Calu3 (cell line): Measurements from ENCODE around the gene CLN5. TPM values are rescaled to one million over a fixed set of nuclear protein-coding genes. Genes with fewer than 3 reads are reported as not detected.

Source experiments
- BruUV-seq: library from RNA; stranded (reverse); fragments of 400-500 nt; replicated peaks from 2 replicates; lab custom pipeline; 2021; lab: Mats Ljungman, UMichigan
- CTCF ChIA-PET: fragments of 300-600 bp; sonication (Branson Sonifier 250); formaldehyde crosslinking; loops from one replicate; lab custom pipeline; 2022; ENCODE audit warnings: antibody characterized with exemption; lab: Charles Lee
- DNase-seq: peaks from one replicate; pipeline ENCODE4 v3.0.0; 2022
- H3K27ac Mint-ChIP-seq: one replicate; pipeline ENCODE4 v1.8.0; 2022; ENCODE audit warnings: mixed read lengths; ENCODE audit not compliant: unreplicated experiment
- H3K27me3 Mint-ChIP-seq: one replicate; pipeline ENCODE4 v1.8.0; 2022; ENCODE audit warnings: mixed read lengths; ENCODE audit not compliant: unreplicated experiment
- H3K36me3 Mint-ChIP-seq: one replicate; pipeline ENCODE4 v1.8.0; 2022; ENCODE audit warnings: mild to moderate bottlenecking, moderate library complexity, mixed read lengths; ENCODE audit not compliant: insufficient read depth, unreplicated experiment
- H3K4me1 Mint-ChIP-seq: one replicate; pipeline ENCODE4 v1.8.0; 2022; ENCODE audit warnings: mild to moderate bottlenecking, low read depth, mixed read lengths; ENCODE audit not compliant: unreplicated experiment
- H3K4me3 Mint-ChIP-seq: one replicate; pipeline ENCODE4 v1.8.0; 2022; ENCODE audit warnings: mild to moderate bottlenecking, low read depth, moderate library complexity, mixed read lengths; ENCODE audit not compliant: unreplicated experiment
- H3K9me3 Mint-ChIP-seq: one replicate; pipeline ENCODE4 v1.8.0; 2022; ENCODE audit warnings: low read depth, mixed read lengths; ENCODE audit not compliant: unreplicated experiment
- CTCF ChIP-seq: fragments of 200-600 bp; IDR thresholded peaks from one replicate; pipeline ENCODE4 v1.8.0; 2022; ENCODE audit warnings: antibody characterized with exemption; ENCODE audit not compliant: unreplicated experiment
- intact Hi-C: fragments of 100-400 bp; cut with micrococcal nuclease; formaldehyde crosslinking; loops from one replicate; pipeline ENCODE4 v1.10.0; 2022; ENCODE audit not compliant: unreplicated experiment
- total RNA-seq: library from RNA; stranded (reverse); gene quantifications from 2 replicates; pipeline ENCODE4 v1.2.3, GENCODE V29; 2022

CLN5 gene
- total RNA-seq, 1 experiment from 2014 or later = 7.3 TPM

GRCh38 chr13:77028202-77028601, 36.3 kb downstream of the CLN5 start:
- no peaks in the 10 kb centered on the region for H3K27me3 Mint-ChIP-seq
- intact Hi-C loops = no loop called here
- H3K9me3 Mint-ChIP-seq = no peaks in the 10 kb centered on the region
- H3K4me3 Mint-ChIP-seq = no peak overlapping the region
- no peak for DNase-seq
- no peak for TF ChIP-seq CTCF
- no TSS peak for BruUV-seq
- H3K36me3 Mint-ChIP-seq = peaks cover 15% of the 10 kb centered on the region
- H3K4me1 Mint-ChIP-seq = peaks cover 8% of the 10 kb centered on the region
- no peak overlapping the region for H3K27ac Mint-ChIP-seq
- CTCF ChIA-PET = no interaction called here

- H3K27ac Mint-ChIP-seq = no peak overlapping the region
- no peak for TF ChIP-seq CTCF
- no peaks in the 10 kb centered on the region for H3K9me3 Mint-ChIP-seq
- H3K4me3 Mint-ChIP-seq = no peak overlapping the region
- CTCF ChIA-PET = no interaction called here
- no TSS peak for BruUV-seq
- peaks cover 15% of the 10 kb centered on the region for H3K36me3 Mint-ChIP-seq
- intact Hi-C loops = no loop called here
- no peak for DNase-seq
- H3K27me3 Mint-ChIP-seq = no peaks in the 10 kb centered on the region
- H3K4me1 Mint-ChIP-seq = peaks cover 8% of the 10 kb centered on the region
Observed at GRCh38 chr13:77029436-77029835, 37.6 kb downstream of the CLN5 start.

- DNase-seq = no peak
- intact Hi-C loops = no loop called here
- Mint-ChIP-seq H3K27ac (no peak overlapping the region), H3K36me3 (peaks cover 7% of the 10 kb centered on the region), H3K4me1 (peaks cover 8% of the 10 kb centered on the region), H3K27me3 (no peaks in the 10 kb centered on the region), H3K4me3 (no peak overlapping the region), H3K9me3 (no peaks in the 10 kb centered on the region)
- no peak for TF ChIP-seq CTCF
- BruUV-seq = no TSS peak
- CTCF ChIA-PET = no interaction called here
Observed at GRCh38 chr13:77031656-77032243, 39.9 kb downstream of the CLN5 start.

- DNase-seq = no peak
- CTCF ChIA-PET = no interaction called here
Observed at GRCh38 chr13:77033717-77034302, 41.9 kb downstream of the CLN5 start.

More at GRCh38 chr13:77033717-77034302, 41.9 kb downstream of the CLN5 start:
- H3K4me1 Mint-ChIP-seq = no peaks in the 10 kb centered on the region
- no peaks in the 10 kb centered on the region for H3K27me3 Mint-ChIP-seq
- BruUV-seq = no TSS peak
- no peak for TF ChIP-seq CTCF
- no peaks in the 10 kb centered on the region for H3K36me3 Mint-ChIP-seq
- no peaks in the 10 kb centered on the region for H3K9me3 Mint-ChIP-seq
- intact Hi-C loops = no loop called here
- H3K27ac Mint-ChIP-seq = no peak overlapping the region
- H3K4me3 Mint-ChIP-seq = no peak overlapping the region
